Measurements from ENCODE around the gene ABCC4.

The ABCC4 gene

GRCh38 chr13:95005300-95005699, 296.0 kb downstream of the ABCC4 start:
- H3K4me3 ChIP-seq (ENCODE audit: low read depth, low read length): no peak overlapping the region

DNA sequence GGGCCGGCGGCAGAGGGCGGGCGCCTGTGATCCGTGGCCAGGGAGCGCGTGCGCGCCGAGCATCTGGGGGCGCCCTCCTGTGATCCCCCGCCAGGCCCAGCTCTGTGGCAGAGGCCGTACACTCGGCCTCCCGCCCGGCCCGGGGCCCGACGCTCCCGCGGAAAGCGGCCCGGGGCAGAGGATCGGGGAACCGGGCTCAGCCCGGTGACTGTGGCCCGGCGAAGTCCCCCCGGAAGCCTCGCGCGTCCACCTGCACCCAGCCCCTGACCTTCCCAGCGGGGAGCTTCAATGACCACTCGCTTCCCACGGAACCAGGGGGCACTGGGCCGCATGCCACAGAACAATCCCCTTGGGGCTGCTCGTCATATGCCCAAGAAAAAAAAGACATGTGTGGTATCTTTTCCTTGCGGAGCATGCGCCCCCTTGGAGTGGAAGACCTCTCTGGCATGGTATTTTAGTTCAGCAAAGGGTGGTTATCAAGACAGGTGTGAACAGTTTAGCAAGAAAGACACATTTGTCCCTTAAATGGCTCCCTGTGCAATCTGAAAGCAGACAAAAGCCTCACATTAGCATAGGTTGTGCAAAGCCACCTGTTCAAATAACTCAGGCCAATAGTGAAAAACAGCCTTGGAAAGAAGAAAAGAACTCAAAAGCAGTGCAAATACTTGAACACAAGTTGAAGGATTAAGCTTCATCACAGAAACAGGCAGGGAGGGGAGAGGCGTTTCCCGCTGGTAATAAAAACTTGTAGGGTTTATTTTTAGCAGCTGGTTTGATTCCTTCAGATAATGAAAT, 298.0 kb downstream of the ABCC4 start:
- no peak overlapping the region for H3K4me3 ChIP-seq (ENCODE audit: low read depth, low read length)
- no peak for DNase-seq (ENCODE audit: low read depth)
- TF ChIP-seq, protein P1, sequence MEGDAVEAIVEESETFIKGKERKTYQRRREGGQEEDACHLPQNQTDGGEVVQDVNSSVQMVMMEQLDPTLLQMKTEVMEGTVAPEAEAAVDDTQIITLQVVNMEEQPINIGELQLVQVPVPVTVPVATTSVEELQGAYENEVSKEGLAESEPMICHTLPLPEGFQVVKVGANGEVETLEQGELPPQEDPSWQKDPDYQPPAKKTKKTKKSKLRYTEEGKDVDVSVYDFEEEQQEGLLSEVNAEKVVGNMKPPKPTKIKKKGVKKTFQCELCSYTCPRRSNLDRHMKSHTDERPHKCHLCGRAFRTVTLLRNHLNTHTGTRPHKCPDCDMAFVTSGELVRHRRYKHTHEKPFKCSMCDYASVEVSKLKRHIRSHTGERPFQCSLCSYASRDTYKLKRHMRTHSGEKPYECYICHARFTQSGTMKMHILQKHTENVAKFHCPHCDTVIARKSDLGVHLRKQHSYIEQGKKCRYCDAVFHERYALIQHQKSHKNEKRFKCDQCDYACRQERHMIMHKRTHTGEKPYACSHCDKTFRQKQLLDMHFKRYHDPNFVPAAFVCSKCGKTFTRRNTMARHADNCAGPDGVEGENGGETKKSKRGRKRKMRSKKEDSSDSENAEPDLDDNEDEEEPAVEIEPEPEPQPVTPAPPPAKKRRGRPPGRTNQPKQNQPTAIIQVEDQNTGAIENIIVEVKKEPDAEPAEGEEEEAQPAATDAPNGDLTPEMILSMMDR (IDR thresholded peaks at IDR 0.05; ENCODE audit: control insufficient read depth, extremely low read depth, insufficient read depth): no peak

More at GRCh38 chr13:95005300-95005699, 296.0 kb downstream of the ABCC4 start:
- no peak for DNase-seq (ENCODE audit: low read depth)
- TF ChIP-seq, protein P1 (IDR thresholded peaks at IDR 0.05; ENCODE audit: control insufficient read depth, extremely low read depth, insufficient read depth): no peak

DNA sequence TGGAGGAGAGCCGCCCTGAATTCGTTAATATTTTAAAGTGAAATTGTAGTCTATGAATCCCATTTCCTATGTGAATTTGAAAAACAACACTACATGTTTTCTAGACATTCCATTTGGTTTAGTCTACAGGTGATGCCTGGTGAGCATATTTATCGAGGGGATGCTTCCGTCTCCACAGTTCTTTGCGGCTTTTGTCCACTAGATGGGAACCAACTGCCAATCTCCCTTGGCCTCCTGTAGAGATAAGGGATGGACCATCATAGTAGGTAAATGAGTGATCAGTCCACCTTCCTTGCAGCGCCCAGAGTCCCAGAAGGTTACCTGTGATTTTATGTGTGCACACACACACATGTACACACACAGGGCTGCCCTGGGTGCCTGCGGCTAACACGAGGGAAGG, 299.1 kb downstream of the ABCC4 start:
- DNase-seq (ENCODE audit: low read depth): no peak

DNA sequence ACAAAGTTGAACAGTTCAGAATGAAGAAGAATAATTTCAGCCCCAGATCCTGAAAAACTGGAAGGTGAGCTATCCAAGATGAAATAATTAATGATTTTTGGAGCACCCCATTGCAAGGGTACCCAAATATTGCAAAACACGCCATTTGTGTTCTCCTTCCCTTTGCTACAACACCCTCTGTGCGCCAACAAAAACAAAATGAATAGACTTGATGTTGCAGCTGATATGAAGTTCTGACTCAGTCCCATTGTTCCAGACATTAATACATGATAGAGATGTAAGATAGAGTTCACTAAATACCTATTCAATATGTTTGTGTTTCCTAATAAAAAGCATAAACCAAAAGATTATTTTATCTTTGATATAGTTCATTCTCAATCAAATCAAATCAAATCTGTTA, 301.4 kb downstream of the ABCC4 start:
- no peak overlapping the region for H3K4me3 ChIP-seq (ENCODE audit: low read depth, low read length)
- TF ChIP-seq, protein P1 (IDR thresholded peaks at IDR 0.05; ENCODE audit: control insufficient read depth, extremely low read depth, insufficient read depth): no peak
- DNase-seq (ENCODE audit: low read depth): no peak

More for the DNA sequence above, 299.1 kb downstream of the ABCC4 start:
- TF ChIP-seq, protein P1 (IDR thresholded peaks at IDR 0.05; ENCODE audit: control insufficient read depth, extremely low read depth, insufficient read depth): no peak
- no peak overlapping the region for H3K4me3 ChIP-seq (ENCODE audit: low read depth, low read length)

- H3K4me3 ChIP-seq (ENCODE audit: low read depth, low read length): no peak overlapping the region
Observed at GRCh38 chr13:94997126-94997525, 304.1 kb downstream of the ABCC4 start.

DNA sequence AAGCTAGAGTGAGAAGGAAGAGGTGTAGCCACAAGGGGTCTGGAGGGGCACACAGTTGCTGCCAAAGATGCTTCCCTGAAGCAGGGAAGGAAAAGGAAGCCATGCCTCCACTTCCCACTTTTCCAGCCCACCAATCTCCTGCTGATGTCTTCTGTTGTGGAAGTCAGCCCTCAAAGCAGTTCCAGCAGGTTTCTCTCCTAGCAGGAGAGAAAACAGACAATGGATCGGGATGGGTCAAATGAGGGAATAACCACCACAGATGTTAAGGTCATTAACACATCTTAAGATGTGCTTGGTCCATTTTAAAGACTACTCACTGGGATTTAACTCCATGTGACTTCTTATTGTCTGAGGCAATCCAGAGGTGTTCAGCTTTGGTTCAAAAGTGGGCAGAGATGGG, 304.8 kb downstream of the ABCC4 start:
- DNase-seq (ENCODE audit: low read depth): no peak
- H3K4me3 ChIP-seq (ENCODE audit: low read depth, low read length): no peak overlapping the region
- TF ChIP-seq, protein P1 (IDR thresholded peaks at IDR 0.05; ENCODE audit: control insufficient read depth, extremely low read depth, insufficient read depth): no peak

More at GRCh38 chr13:94997126-94997525, 304.1 kb downstream of the ABCC4 start:
- TF ChIP-seq, protein P1 (IDR thresholded peaks at IDR 0.05; ENCODE audit: control insufficient read depth, extremely low read depth, insufficient read depth): no peak
- no peak for DNase-seq (ENCODE audit: low read depth)

- DNase-seq (ENCODE audit: low read depth): no peak
- no peak overlapping the region for H3K4me3 ChIP-seq (ENCODE audit: low read depth, low read length)
- TF ChIP-seq, protein P1 (IDR thresholded peaks at IDR 0.05; ENCODE audit: control insufficient read depth, extremely low read depth, insufficient read depth): no peak
Observed at GRCh38 chr13:94994506-94994905, 306.7 kb downstream of the ABCC4 start.
